ENCODE data around the gene ACTA1. TPM values are rescaled to one million over a fixed set of nuclear protein-coding genes. Genes with fewer than 3 reads are reported as not detected.

The ACTA1 gene
- total RNA-seq, 1 donor from 2014 or later = 1.0 TPM

DNA sequence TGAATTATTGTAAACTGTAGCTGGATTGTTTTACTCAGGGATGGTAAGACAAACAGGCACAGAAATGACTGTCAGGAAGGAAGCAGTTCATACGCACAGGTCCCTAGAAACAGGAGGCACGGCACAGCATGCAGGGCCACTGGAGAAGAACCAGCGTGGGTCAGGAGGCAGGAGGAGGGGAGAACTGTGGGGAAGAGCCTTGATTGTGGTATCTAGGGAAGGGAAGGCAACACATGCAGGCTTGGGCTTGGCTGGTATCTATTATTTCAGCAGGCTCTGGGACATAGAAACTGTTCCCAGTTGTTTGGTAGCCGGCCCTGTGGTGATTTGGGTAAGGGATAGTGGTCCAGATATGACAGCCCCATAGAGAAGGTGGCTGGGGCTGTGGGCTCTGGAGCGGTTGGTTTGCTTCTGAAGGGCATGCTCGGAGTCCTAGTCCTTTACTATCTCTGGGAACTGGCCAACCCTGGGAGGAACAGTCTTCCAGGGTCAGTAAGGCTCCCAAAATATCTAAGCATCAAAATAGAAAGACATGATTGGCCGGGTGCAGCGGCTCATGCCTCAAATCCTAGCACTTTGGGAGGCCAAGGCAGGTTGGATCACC lies 47.9 kb downstream of the ACTA1 start:
- TF ChIP-seq, protein P1, sequence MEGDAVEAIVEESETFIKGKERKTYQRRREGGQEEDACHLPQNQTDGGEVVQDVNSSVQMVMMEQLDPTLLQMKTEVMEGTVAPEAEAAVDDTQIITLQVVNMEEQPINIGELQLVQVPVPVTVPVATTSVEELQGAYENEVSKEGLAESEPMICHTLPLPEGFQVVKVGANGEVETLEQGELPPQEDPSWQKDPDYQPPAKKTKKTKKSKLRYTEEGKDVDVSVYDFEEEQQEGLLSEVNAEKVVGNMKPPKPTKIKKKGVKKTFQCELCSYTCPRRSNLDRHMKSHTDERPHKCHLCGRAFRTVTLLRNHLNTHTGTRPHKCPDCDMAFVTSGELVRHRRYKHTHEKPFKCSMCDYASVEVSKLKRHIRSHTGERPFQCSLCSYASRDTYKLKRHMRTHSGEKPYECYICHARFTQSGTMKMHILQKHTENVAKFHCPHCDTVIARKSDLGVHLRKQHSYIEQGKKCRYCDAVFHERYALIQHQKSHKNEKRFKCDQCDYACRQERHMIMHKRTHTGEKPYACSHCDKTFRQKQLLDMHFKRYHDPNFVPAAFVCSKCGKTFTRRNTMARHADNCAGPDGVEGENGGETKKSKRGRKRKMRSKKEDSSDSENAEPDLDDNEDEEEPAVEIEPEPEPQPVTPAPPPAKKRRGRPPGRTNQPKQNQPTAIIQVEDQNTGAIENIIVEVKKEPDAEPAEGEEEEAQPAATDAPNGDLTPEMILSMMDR (IDR thresholded peaks at IDR 0.05; ENCODE audit: insufficient read depth, low read length, poor library complexity, severe bottlenecking) = no peak
- Histone ChIP-seq H3K27me3 (ENCODE audit: control insufficient read depth, insufficient read depth, low read length) (no peaks in the 10 kb centered on the region), H3K4me3 (ENCODE audit: low read depth, low read length) (no peak overlapping the region), H3K36me3 (ENCODE audit: control insufficient read depth, insufficient read depth, low read length) (no peaks in the 10 kb centered on the region)
- DNase-seq (ENCODE audit: low read depth) = no peak

GRCh38 chr1:229384822-229385221 lies 49.1 kb downstream of the ACTA1 start:
- TF ChIP-seq, protein P1 (IDR thresholded peaks at IDR 0.05; ENCODE audit: insufficient read depth, low read length, poor library complexity, severe bottlenecking) = no peak
- DNase-seq (ENCODE audit: low read depth) = no peak

DNA sequence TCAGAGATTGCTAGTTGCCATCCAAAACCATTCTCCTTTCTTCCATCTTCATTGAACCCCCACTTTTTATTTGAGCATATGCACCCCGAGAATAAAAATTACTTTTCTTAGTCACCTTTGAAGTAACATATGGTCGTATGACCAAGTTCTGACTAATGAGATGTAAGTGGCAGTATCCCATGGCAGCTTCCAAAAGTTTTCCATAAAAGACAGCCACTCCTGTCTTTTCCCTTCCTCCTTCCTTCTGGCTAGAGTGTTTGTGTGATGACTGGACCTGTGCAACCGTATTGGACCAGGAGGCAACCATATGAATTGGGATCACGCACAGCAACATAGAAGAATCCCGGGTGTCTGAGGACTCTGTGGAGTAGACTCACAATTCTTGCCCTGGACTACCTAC lies 49.9 kb downstream of the ACTA1 start:
- Histone ChIP-seq H3K36me3 (ENCODE audit: control insufficient read depth, insufficient read depth, low read length) (no peaks in the 10 kb centered on the region), H3K4me3 (ENCODE audit: low read depth, low read length) (no peak overlapping the region), H3K27me3 (ENCODE audit: control insufficient read depth, insufficient read depth, low read length) (no peaks in the 10 kb centered on the region)
- TF ChIP-seq, protein P1 (IDR thresholded peaks at IDR 0.05; ENCODE audit: insufficient read depth, low read length, poor library complexity, severe bottlenecking) = no peak
- no peak for DNase-seq (ENCODE audit: low read depth)

More at GRCh38 chr1:229384822-229385221, 49.1 kb downstream of the ACTA1 start:
- Histone ChIP-seq H3K36me3 (ENCODE audit: control insufficient read depth, insufficient read depth, low read length) (no peaks in the 10 kb centered on the region), H3K4me3 (ENCODE audit: low read depth, low read length) (no peak overlapping the region), H3K27me3 (ENCODE audit: control insufficient read depth, insufficient read depth, low read length) (no peaks in the 10 kb centered on the region)

DNA sequence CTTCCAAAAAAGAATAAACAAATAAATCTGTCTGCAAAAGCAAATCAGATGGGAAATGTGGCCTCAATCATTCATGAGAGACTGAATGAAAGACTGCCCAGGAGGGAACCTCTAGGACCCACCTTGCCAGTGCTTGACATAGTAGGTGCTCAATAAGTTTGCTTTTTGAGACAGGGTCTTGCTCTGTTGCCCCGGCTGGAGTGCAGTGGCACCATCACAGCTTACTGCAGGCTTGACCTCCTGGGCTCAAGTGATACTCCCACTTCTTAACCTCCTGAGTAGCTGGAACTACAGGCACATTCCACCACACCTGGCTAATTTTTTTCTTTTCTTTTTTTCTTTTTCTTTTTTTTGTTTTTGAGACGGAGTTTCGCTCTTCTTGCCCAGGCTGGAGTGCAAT lies 50.7 kb downstream of the ACTA1 start:
- H3K4me3 ChIP-seq (ENCODE audit: low read depth, low read length) = no peak overlapping the region
- TF ChIP-seq, protein P1 (IDR thresholded peaks at IDR 0.05; ENCODE audit: insufficient read depth, low read length, poor library complexity, severe bottlenecking) = no peak
- H3K36me3 ChIP-seq (ENCODE audit: control insufficient read depth, insufficient read depth, low read length) = no peaks in the 10 kb centered on the region
- no peak for DNase-seq (ENCODE audit: low read depth)
- H3K27me3 ChIP-seq (ENCODE audit: control insufficient read depth, insufficient read depth, low read length) = no peaks in the 10 kb centered on the region

Other genes starting within 250 kb of the ACTA1 start
- 28.1 and 53.9 TPM in 2 replicates for gene RAB4A, start 163.0 kb downstream of the ACTA1 start, total RNA-seq
- gene CCSAP, start 91.0 kb downstream of the ACTA1 start, total RNA-seq = 2.9 and 3.0 TPM in 2 replicates
- gene NUP133, start 74.2 kb upstream of the ACTA1 start, total RNA-seq = 28.6 and 52.5 TPM in 2 replicates
- 11.9 and 13.0 TPM in 2 replicates for gene ABCB10, start 124.6 kb upstream of the ACTA1 start, total RNA-seq
- 14.5 and 15.1 TPM in 2 replicates for gene TAF5L, start 192.0 kb upstream of the ACTA1 start, total RNA-seq
- gene URB2, start 192.2 kb upstream of the ACTA1 start, total RNA-seq = 12.7 and 13.5 TPM in 2 replicates